Measurements from ENCODE around the gene NDUFAF8.

The NDUFAF8 gene

DNA sequence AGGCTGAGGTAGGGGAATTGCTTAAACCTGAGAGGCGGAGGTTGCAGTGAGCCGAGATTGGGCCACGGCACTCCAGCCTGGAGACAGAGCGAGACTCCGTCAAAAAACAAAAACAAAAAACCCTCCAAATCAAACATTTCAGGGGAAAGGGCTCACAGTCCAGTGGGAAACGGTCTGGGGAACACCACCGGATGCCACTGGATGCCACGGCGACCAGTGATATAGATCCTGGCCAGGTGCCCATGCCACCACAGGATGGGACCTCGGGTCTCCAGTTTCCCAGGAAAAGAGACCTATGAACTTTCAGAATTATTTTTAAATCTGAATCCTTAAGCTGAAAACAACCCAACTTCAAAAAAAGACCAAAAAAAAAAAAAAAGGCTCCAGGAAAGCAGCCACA lies 28.7 kb upstream of the NDUFAF8 start:
- no peak for TF ChIP-seq CTCF (conservative IDR thresholded peaks at IDR 0.05)
- H3K27ac ChIP-seq, result no peak overlapping the region

DNA sequence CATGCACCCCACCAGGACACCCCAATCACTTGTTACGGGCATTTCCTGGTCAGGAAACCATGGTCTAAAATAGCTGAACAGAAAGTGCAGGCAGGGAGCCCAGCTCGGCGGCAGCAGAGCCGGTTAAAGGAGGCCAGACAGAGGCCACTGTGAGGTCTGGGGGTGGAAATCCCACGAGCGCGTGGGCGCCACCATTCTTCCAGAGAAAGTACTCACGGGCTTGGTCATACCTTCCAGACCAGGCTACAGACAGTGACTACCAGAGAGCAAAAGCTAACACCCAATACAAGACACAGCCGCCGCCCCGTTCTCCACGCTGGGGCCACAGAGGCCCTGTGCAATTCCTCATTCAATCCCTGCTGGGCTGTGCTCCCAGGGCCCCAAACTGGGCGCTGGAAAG lies 28.2 kb upstream of the NDUFAF8 start:
- TF ChIP-seq CTCF (conservative IDR thresholded peaks at IDR 0.05), result no peak
- H3K27ac ChIP-seq, result no peak overlapping the region

DNA sequence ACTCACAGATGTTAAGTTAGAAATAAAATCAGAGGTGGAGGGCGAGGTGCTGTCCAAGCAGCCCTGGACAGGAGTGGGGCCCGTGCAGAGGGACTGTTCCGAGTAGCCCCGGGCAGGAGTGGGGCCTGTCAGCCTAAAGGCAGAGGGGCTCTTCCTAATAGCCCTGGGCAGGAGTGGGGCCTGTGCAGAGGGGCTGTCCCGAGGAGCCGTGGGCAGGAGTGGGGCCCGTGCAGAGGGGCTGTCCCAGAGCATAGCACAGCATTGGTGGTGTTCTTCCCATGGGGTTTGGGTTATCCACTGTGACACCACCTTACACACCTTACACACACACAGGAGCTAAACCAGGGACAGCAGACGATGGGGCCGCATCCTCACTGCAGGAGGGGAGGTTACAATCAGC lies 26.8 kb upstream of the NDUFAF8 start:
- TF ChIP-seq CTCF (conservative IDR thresholded peaks at IDR 0.05), result no peak
- H3K27ac ChIP-seq, result no peak overlapping the region

GRCh38 chr17:81213978-81214377 lies 25.1 kb upstream of the NDUFAF8 start:
- TF ChIP-seq CTCF (conservative IDR thresholded peaks at IDR 0.05), result no peak

DNA sequence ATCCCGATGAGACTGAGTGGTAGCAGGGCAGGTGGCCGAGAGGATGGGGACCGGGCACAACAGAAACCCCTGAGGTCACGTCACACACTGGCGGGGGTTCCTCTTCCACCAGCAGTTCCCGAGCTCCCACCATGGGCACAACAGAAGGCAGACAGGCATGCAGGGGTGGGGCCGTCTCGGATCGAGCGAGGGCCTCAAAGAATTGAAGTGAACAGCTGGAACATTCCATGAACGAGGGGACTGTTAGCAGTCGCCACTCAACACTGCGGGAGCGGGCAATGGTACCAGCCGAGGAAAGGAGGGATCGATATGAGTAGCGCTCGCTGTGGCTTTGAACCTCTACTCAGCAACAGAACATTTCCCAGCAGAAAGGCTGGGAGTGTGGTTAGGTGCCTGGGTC lies 21.6 kb upstream of the NDUFAF8 start:
- H3K27ac ChIP-seq, result no peak overlapping the region
- no peak for TF ChIP-seq CTCF (conservative IDR thresholded peaks at IDR 0.05)

More at GRCh38 chr17:81213978-81214377, 25.1 kb upstream of the NDUFAF8 start:
- H3K27ac ChIP-seq, result no peak overlapping the region

- TF ChIP-seq CTCF (conservative IDR thresholded peaks at IDR 0.05), result no peak
- H3K27ac ChIP-seq, result no peak overlapping the region
These were observed 20.7 kb upstream of the NDUFAF8 start for GRCh38 chr17:81218459-81218858.

DNA sequence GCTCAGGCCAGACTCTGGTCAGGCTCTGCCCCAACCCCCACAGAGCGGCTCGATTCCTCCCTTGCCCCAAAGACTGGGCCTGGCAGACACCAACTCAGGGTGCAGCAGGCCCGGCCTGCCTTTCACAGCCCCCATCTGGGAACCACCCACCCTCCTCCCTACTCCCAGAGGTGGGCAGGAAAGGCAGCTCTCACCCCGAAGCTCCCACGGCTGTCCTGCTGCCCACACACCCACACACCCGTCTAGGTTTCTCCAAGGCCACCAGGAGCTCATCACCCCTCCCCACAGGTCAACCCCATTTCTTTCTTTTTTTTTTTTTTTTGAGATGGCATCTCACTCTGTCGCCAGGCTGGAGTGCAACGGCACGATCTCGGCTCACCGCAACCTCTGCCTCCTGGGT lies 20.1 kb upstream of the NDUFAF8 start:
- no peak overlapping the region for H3K27ac ChIP-seq
- TF ChIP-seq CTCF (conservative IDR thresholded peaks at IDR 0.05), result no peak

All from VCaP (cell line).